Measurements from ENCODE around the gene JUN. TPM values are rescaled to one million over a fixed set of nuclear protein-coding genes. Genes with fewer than 3 reads are reported as not detected.

JUN gene
- total RNA-seq, 2 experiments from 2014 or later, result 73.4 to 75.7 TPM

GRCh38 chr1:58785442-58786058 is 1.7 kb upstream of the JUN start:
- Mint-ChIP-seq H3K4me3 (peak overlapping the region; percentile 93), H3K4me1 (peaks cover 18% of the 10 kb centered on the region), H3K27me3 (no peaks in the 10 kb centered on the region), H3K27ac (peak overlapping the region; percentile 99), H3K36me3 (peaks cover 33% of the 10 kb centered on the region), H3K9me3 (peaks cover 8% of the 10 kb centered on the region)
- POLR2A ChIA-PET, result interaction anchor here (0.6 to 3.8 kb wide), 9 partner anchors 31 to 974 kb away, joined by 3 to 45 read pairs (median 4); partner anchors contain the start of gene FGGY
- ATAC-seq (ENCODE audit: low read depth), result no peak
- DNase-seq, result peak; percentile 54

- peak; percentile 7 for ATAC-seq (ENCODE audit: low read depth)
- peaks cover 8% of the 10 kb centered on the region for H3K9me3 Mint-ChIP-seq
- H3K27me3 Mint-ChIP-seq, result no peaks in the 10 kb centered on the region
- H3K36me3 Mint-ChIP-seq, result peaks cover 36% of the 10 kb centered on the region
- peaks cover 18% of the 10 kb centered on the region for H3K4me1 Mint-ChIP-seq
- peak; percentile 81 for DNase-seq
- H3K27ac Mint-ChIP-seq, result peak overlapping the region; percentile 99
- POLR2A ChIA-PET, result interaction anchor here (0.6 to 3.8 kb wide), 19 partner anchors 21 to 913 kb away, joined by 3 to 45 read pairs (median 10); partner anchors contain the start of gene FGGY
- H3K4me3 Mint-ChIP-seq, result peak overlapping the region; percentile 93
These were observed 1.1 kb upstream of the JUN start for GRCh38 chr1:58784758-58785441.

GRCh38 chr1:58783090-58783992 is 506 bp downstream of the JUN start:
- ATAC-seq (ENCODE audit: low read depth), result peak; percentile 4
- peaks cover 18% of the 10 kb centered on the region for H3K4me1 Mint-ChIP-seq
- peak overlapping the region; percentile 93 for H3K4me3 Mint-ChIP-seq
- H3K27ac Mint-ChIP-seq, result peak overlapping the region; percentile 99
- H3K9me3 Mint-ChIP-seq, result peaks cover 4% of the 10 kb centered on the region
- DNase-seq, result peak; percentile 78
- H3K36me3 Mint-ChIP-seq, result peaks cover 26% of the 10 kb centered on the region
- POLR2A ChIA-PET, result interaction anchor here (0.7 to 3.8 kb wide), 48 partner anchors 10 to 1032 kb away, joined by 3 to 45 read pairs (median 4); partner anchors contain the start of genes FGGY, HOOK1 and MYSM1
- H3K27me3 Mint-ChIP-seq, result no peaks in the 10 kb centered on the region

GRCh38 chr1:58782178-58783089 is 1.4 kb downstream of the JUN start:
- no peaks in the 10 kb centered on the region for H3K9me3 Mint-ChIP-seq
- DNase-seq (peak; percentile 79), ATAC-seq (ENCODE audit: low read depth) (peak; percentile 7)
- peaks cover 21% of the 10 kb centered on the region for H3K36me3 Mint-ChIP-seq
- H3K27ac Mint-ChIP-seq, result peak overlapping the region; percentile 99
- no peaks in the 10 kb centered on the region for H3K27me3 Mint-ChIP-seq
- POLR2A ChIA-PET, result interaction anchor here (0.6 to 3.8 kb wide), 28 partner anchors 9 to 916 kb away, joined by 3 to 45 read pairs (median 6); partner anchors contain the start of gene FGGY
- peak overlapping the region; percentile 93 for H3K4me3 Mint-ChIP-seq
- H3K4me1 Mint-ChIP-seq, result peaks cover 18% of the 10 kb centered on the region

- H3K36me3 Mint-ChIP-seq, result peaks cover 16% of the 10 kb centered on the region
- no peaks in the 10 kb centered on the region for H3K9me3 Mint-ChIP-seq
- peak overlapping the region; percentile 99 for H3K27ac Mint-ChIP-seq
- ATAC-seq (ENCODE audit: low read depth), result no peak
- peaks cover 18% of the 10 kb centered on the region for H3K4me1 Mint-ChIP-seq
- DNase-seq, result peak; percentile 73
- POLR2A ChIA-PET, result interaction anchor here (0.6 to 3.8 kb wide), 10 partner anchors 9 to 917 kb away, joined by 3 to 45 read pairs (median 4); no protein-coding TSS in a partner anchor
- H3K4me3 Mint-ChIP-seq, result peak overlapping the region; percentile 93
- no peaks in the 10 kb centered on the region for H3K27me3 Mint-ChIP-seq
These were observed 2.2 kb downstream of the JUN start for GRCh38 chr1:58781541-58782177.

- H3K9me3 Mint-ChIP-seq, result no peaks in the 10 kb centered on the region
- no peaks in the 10 kb centered on the region for H3K27me3 Mint-ChIP-seq
- peaks cover 14% of the 10 kb centered on the region for H3K4me1 Mint-ChIP-seq
- POLR2A ChIA-PET, result interaction anchor here (0.8 to 3.5 kb wide), 3 partner anchors 27 to 291 kb away, joined by 4 to 30 read pairs (median 5); no protein-coding TSS in a partner anchor
- no peak overlapping the region for H3K27ac Mint-ChIP-seq
- DNase-seq (no peak), ATAC-seq (ENCODE audit: low read depth) (no peak)
- peaks cover 16% of the 10 kb centered on the region for H3K36me3 Mint-ChIP-seq
- H3K4me3 Mint-ChIP-seq, result peak overlapping the region; percentile 93
These were observed 2.9 kb downstream of the JUN start for GRCh38 chr1:58780836-58781452.

- Mint-ChIP-seq H3K4me1 (peaks cover 14% of the 10 kb centered on the region), H3K9me3 (no peaks in the 10 kb centered on the region), H3K36me3 (peaks cover 16% of the 10 kb centered on the region), H3K27ac (no peak overlapping the region), H3K27me3 (no peaks in the 10 kb centered on the region), H3K4me3 (no peak overlapping the region)
- ATAC-seq (ENCODE audit: low read depth), result no peak
- no peak for DNase-seq
- POLR2A ChIA-PET, result interaction anchor here (0.8 kb wide), 1 partner anchor 188 kb away, joined by 4 read pairs; no protein-coding TSS in a partner anchor
These were observed 3.4 kb downstream of the JUN start for GRCh38 chr1:58780411-58780810.

GRCh38 chr1:58779801-58780382 is 4.0 kb downstream of the JUN start:
- Mint-ChIP-seq H3K36me3 (peaks cover 16% of the 10 kb centered on the region), H3K4me1 (peaks cover 14% of the 10 kb centered on the region), H3K4me3 (no peak overlapping the region), H3K27ac (no peak overlapping the region), H3K9me3 (no peaks in the 10 kb centered on the region), H3K27me3 (no peaks in the 10 kb centered on the region)
- DNase-seq, result no peak
- POLR2A ChIA-PET, result no interaction called here
- no peak for ATAC-seq (ENCODE audit: low read depth)

GRCh38 chr1:58779059-58779754 is 4.6 kb downstream of the JUN start:
- H3K4me3 Mint-ChIP-seq, result no peak overlapping the region
- H3K27me3 Mint-ChIP-seq, result no peaks in the 10 kb centered on the region
- H3K27ac Mint-ChIP-seq, result no peak overlapping the region
- DNase-seq (no peak), ATAC-seq (ENCODE audit: low read depth) (no peak)
- H3K4me1 Mint-ChIP-seq, result peaks cover 14% of the 10 kb centered on the region
- peaks cover 16% of the 10 kb centered on the region for H3K36me3 Mint-ChIP-seq
- POLR2A ChIA-PET, result no interaction called here
- no peaks in the 10 kb centered on the region for H3K9me3 Mint-ChIP-seq

GRCh38 chr1:58778385-58779000 is 5.4 kb downstream of the JUN start:
- POLR2A ChIA-PET, result no interaction called here
- Mint-ChIP-seq H3K4me1 (peaks cover 15% of the 10 kb centered on the region), H3K36me3 (peaks cover 15% of the 10 kb centered on the region), H3K4me3 (no peak overlapping the region), H3K27me3 (no peaks in the 10 kb centered on the region), H3K27ac (no peak overlapping the region), H3K9me3 (no peaks in the 10 kb centered on the region)
- DNase-seq (no peak), ATAC-seq (ENCODE audit: low read depth) (no peak)

Data from activated naive CD8-positive, alpha-beta T cell treated with anti-CD3 and anti-CD28 coated beads, Interleukin-2, amount 10 ng/mL, durations not matched to agents 7 days and 5 days (primary cell).